ENCODE measurements around the gene CD55. TPM values are rescaled to one million over a fixed set of nuclear protein-coding genes. Genes with fewer than 3 reads are reported as not detected.

The CD55 gene
- total RNA-seq, 1 experiment from 2014 or later = 103 TPM

DNA sequence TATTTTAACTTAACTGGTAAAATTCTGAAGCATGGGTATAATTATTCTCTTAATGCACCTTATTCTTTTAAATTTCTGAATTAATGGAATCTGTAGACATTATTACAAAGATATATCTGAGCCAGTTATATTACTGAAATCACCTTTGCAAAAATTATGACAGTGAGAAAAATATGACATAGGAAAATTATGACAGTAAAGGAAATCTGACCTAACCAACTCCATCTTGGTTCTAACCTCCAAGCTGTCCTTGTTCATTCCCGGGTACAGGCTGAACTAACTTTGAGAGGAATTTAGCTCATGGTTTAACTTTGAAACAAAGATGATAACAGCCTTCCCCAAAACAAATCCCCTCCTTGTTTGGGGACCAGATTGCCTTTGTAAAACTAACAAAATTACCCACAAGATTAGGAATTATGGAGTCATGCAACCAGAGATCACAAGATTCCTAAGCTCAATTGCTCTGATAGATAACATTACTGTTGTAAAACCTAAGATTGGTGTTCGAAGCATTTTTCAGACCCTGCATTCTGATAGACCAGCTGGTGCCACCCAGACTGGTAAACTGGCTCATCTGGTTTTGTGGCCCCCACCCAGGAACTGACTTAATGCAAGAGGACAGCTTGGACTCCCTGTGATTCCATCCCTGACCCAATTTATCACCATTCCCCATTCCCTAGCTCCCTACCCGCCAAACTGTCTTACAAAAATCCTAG lies 9.4 kb upstream of the CD55 start:
- no peaks in the 10 kb centered on the region for H3K27me3 ChIP-seq (ENCODE audit: low read length)
- no peak overlapping the region for H3K4me3 ChIP-seq (ENCODE audit: low read length)
- H3K9ac ChIP-seq (ENCODE audit: low read length) = no peak overlapping the region
- H4K20me1 ChIP-seq (ENCODE audit: insufficient read depth, low read depth, low read length) = no peaks in the 10 kb centered on the region
- H3K9me3 ChIP-seq (ENCODE audit: low read length) = no peaks in the 10 kb centered on the region
- peaks cover 13% of the 10 kb centered on the region for H3K4me1 ChIP-seq (ENCODE audit: low read length)
- H3K27ac ChIP-seq (ENCODE audit: low read length) = no peak overlapping the region
- H3K36me3 ChIP-seq (ENCODE audit: insufficient read depth, low read length) = no peaks in the 10 kb centered on the region
- no peak overlapping the region for H3K4me2 ChIP-seq (ENCODE audit: low read depth, low read length, poor library complexity, severe bottlenecking)
- H3K79me2 ChIP-seq (ENCODE audit: low read length) = no peaks in the 10 kb centered on the region
- no peak overlapping the region for H2AFZ ChIP-seq (ENCODE audit: low read length)
- DNase-seq = no peak
- no peaks in the 10 kb centered on the region for H3K9me2 ChIP-seq (replicated peaks; ENCODE audit: insufficient read depth, low read length)

DNA sequence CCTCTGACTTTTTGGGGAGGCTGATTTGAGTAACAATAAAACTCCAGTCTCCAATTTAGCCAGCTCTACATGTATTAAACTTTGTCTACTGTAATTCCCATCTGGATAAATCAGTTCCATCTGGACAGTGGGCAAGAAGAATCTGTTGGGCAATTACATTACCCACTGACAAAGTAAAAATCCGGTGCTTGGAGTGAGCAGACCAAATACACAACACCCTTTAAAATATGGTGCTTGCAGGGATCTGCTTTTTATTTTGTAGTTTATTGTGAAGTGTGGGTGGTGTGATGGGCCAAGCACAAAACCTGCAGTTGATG lies 8.9 kb upstream of the CD55 start:
- Histone ChIP-seq H3K27me3 (ENCODE audit: low read length) (no peaks in the 10 kb centered on the region), H3K4me2 (ENCODE audit: low read depth, low read length, poor library complexity, severe bottlenecking) (no peak overlapping the region), H2AFZ (ENCODE audit: low read length) (no peak overlapping the region), H3K27ac (ENCODE audit: low read length) (no peak overlapping the region), H3K79me2 (ENCODE audit: low read length) (no peaks in the 10 kb centered on the region), H3K4me1 (ENCODE audit: low read length) (peaks cover 13% of the 10 kb centered on the region), H3K4me3 (ENCODE audit: low read length) (no peak overlapping the region), H3K36me3 (ENCODE audit: insufficient read depth, low read length) (no peaks in the 10 kb centered on the region), H3K9me3 (ENCODE audit: low read length) (no peaks in the 10 kb centered on the region), H3K9me2 (replicated peaks; ENCODE audit: insufficient read depth, low read length) (no peaks in the 10 kb centered on the region), H3K9ac (ENCODE audit: low read length) (no peak overlapping the region), H4K20me1 (ENCODE audit: insufficient read depth, low read depth, low read length) (no peaks in the 10 kb centered on the region)
- DNase-seq = no peak

DNA sequence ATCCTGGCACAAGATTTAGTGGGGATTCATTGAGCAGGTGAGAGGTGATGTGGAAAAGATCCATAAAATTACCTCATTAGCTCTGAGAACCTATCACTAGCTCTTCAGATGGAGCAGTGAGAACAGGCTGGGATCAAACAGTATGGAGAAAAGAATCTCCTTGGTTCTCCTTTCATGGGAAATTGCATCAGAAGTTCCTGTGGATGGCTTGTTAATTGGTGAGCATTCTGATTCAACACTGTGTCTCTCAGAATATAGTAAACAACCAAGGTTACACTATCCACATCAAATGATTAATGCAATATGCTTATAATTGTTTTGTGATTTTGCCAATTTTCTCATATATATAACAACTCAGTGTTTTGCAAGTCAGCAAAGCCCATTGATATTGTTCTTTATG lies 8.3 kb upstream of the CD55 start:
- no peak for DNase-seq
- no peak overlapping the region for H3K4me2 ChIP-seq (ENCODE audit: low read depth, low read length, poor library complexity, severe bottlenecking)
- no peaks in the 10 kb centered on the region for H3K36me3 ChIP-seq (ENCODE audit: insufficient read depth, low read length)
- no peaks in the 10 kb centered on the region for H3K9me2 ChIP-seq (replicated peaks; ENCODE audit: insufficient read depth, low read length)
- no peak overlapping the region for H3K9ac ChIP-seq (ENCODE audit: low read length)
- H2AFZ ChIP-seq (ENCODE audit: low read length) = no peak overlapping the region
- H3K27me3 ChIP-seq (ENCODE audit: low read length) = no peaks in the 10 kb centered on the region
- no peaks in the 10 kb centered on the region for H4K20me1 ChIP-seq (ENCODE audit: insufficient read depth, low read depth, low read length)
- no peaks in the 10 kb centered on the region for H3K79me2 ChIP-seq (ENCODE audit: low read length)
- no peaks in the 10 kb centered on the region for H3K9me3 ChIP-seq (ENCODE audit: low read length)
- no peak overlapping the region for H3K27ac ChIP-seq (ENCODE audit: low read length)
- H3K4me1 ChIP-seq (ENCODE audit: low read length) = peaks cover 13% of the 10 kb centered on the region
- no peak overlapping the region for H3K4me3 ChIP-seq (ENCODE audit: low read length)

DNA sequence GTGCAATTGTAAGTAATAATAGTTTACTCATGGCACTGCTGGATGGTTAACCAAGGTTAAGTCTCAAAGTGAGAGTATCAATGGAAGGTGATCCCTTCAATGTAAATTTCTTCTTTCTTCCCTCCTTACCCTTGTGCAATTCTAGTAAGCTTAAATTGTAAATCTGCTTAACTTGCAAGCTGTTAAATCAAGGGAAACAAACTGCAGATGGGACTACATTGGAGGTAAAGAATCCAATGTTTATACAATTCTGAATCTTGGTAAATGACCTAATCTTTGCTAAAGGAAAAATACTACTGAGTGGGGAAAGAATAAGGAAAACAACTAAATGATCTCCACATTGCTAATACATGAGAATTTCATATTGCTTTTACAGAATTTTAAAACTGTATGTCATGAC lies 6.7 kb upstream of the CD55 start:
- no peak overlapping the region for H3K27ac ChIP-seq (ENCODE audit: low read length)

GRCh38 chr1:207315435-207315834 lies 6.0 kb upstream of the CD55 start:
- Histone ChIP-seq H3K9ac (ENCODE audit: low read length) (no peak overlapping the region), H3K27ac (ENCODE audit: low read length) (no peak overlapping the region), H3K36me3 (ENCODE audit: insufficient read depth, low read length) (no peaks in the 10 kb centered on the region), H3K4me3 (ENCODE audit: low read length) (no peak overlapping the region), H3K9me2 (replicated peaks; ENCODE audit: insufficient read depth, low read length) (no peaks in the 10 kb centered on the region), H2AFZ (ENCODE audit: low read length) (no peak overlapping the region), H3K4me1 (ENCODE audit: low read length) (no peaks in the 10 kb centered on the region), H3K4me2 (ENCODE audit: low read depth, low read length, poor library complexity, severe bottlenecking) (no peak overlapping the region), H3K79me2 (ENCODE audit: low read length) (no peaks in the 10 kb centered on the region), H3K9me3 (ENCODE audit: low read length) (no peaks in the 10 kb centered on the region), H4K20me1 (ENCODE audit: insufficient read depth, low read depth, low read length) (no peaks in the 10 kb centered on the region), H3K27me3 (ENCODE audit: low read length) (no peaks in the 10 kb centered on the region)
- no peak for DNase-seq

More for the DNA sequence above, 6.7 kb upstream of the CD55 start:
- H3K27me3 ChIP-seq (ENCODE audit: low read length) = no peaks in the 10 kb centered on the region
- no peak overlapping the region for H3K4me2 ChIP-seq (ENCODE audit: low read depth, low read length, poor library complexity, severe bottlenecking)
- no peak overlapping the region for H3K4me3 ChIP-seq (ENCODE audit: low read length)
- H3K36me3 ChIP-seq (ENCODE audit: insufficient read depth, low read length) = no peaks in the 10 kb centered on the region
- peaks cover 5% of the 10 kb centered on the region for H3K4me1 ChIP-seq (ENCODE audit: low read length)
- DNase-seq = no peak
- no peaks in the 10 kb centered on the region for H4K20me1 ChIP-seq (ENCODE audit: insufficient read depth, low read depth, low read length)
- H3K9me3 ChIP-seq (ENCODE audit: low read length) = no peaks in the 10 kb centered on the region
- H3K9me2 ChIP-seq (replicated peaks; ENCODE audit: insufficient read depth, low read length) = no peaks in the 10 kb centered on the region
- no peak overlapping the region for H2AFZ ChIP-seq (ENCODE audit: low read length)
- no peak overlapping the region for H3K9ac ChIP-seq (ENCODE audit: low read length)
- no peaks in the 10 kb centered on the region for H3K79me2 ChIP-seq (ENCODE audit: low read length)

DNA sequence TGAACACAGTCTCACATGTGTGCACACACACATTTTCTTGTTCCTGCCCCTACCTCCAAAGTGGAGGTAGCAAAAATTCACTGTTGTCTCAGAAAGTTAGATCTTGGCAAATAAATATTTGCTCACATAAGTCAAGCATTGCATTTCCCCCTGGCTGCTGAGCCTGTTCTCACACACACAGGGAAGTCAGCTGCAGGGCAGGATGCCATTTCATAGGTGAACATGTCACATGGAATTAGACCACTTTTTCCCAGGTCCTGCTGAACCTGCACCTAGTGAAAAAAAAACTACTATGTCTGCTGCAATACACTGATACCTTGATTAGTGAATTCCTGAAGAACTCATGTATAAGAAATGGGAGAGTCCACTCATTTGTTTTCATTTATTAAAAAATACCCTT lies 5.3 kb upstream of the CD55 start:
- H3K4me3 ChIP-seq (ENCODE audit: low read length) = no peak overlapping the region
- H3K27me3 ChIP-seq (ENCODE audit: low read length) = no peaks in the 10 kb centered on the region
- H3K9me2 ChIP-seq (replicated peaks; ENCODE audit: insufficient read depth, low read length) = no peaks in the 10 kb centered on the region
- no peaks in the 10 kb centered on the region for H3K36me3 ChIP-seq (ENCODE audit: insufficient read depth, low read length)
- H3K4me2 ChIP-seq (ENCODE audit: low read depth, low read length, poor library complexity, severe bottlenecking) = no peak overlapping the region
- H2AFZ ChIP-seq (ENCODE audit: low read length) = no peak overlapping the region
- no peak overlapping the region for H3K9ac ChIP-seq (ENCODE audit: low read length)
- H3K27ac ChIP-seq (ENCODE audit: low read length) = no peak overlapping the region
- DNase-seq = no peak
- H3K79me2 ChIP-seq (ENCODE audit: low read length) = no peaks in the 10 kb centered on the region
- H4K20me1 ChIP-seq (ENCODE audit: insufficient read depth, low read depth, low read length) = no peaks in the 10 kb centered on the region
- H3K4me1 ChIP-seq (ENCODE audit: low read length) = peaks cover 5% of the 10 kb centered on the region
- H3K9me3 ChIP-seq (ENCODE audit: low read length) = no peaks in the 10 kb centered on the region

- Histone ChIP-seq H3K4me1 (ENCODE audit: low read length) (peaks cover 5% of the 10 kb centered on the region), H3K27ac (ENCODE audit: low read length) (no peak overlapping the region), H4K20me1 (ENCODE audit: insufficient read depth, low read depth, low read length) (no peaks in the 10 kb centered on the region), H3K79me2 (ENCODE audit: low read length) (no peaks in the 10 kb centered on the region), H3K4me3 (ENCODE audit: low read length) (no peak overlapping the region), H3K9me2 (replicated peaks; ENCODE audit: insufficient read depth, low read length) (no peaks in the 10 kb centered on the region), H3K27me3 (ENCODE audit: low read length) (no peaks in the 10 kb centered on the region), H3K4me2 (ENCODE audit: low read depth, low read length, poor library complexity, severe bottlenecking) (no peak overlapping the region), H3K9me3 (ENCODE audit: low read length) (no peaks in the 10 kb centered on the region), H3K36me3 (ENCODE audit: insufficient read depth, low read length) (no peaks in the 10 kb centered on the region), H2AFZ (ENCODE audit: low read length) (no peak overlapping the region), H3K9ac (ENCODE audit: low read length) (no peak overlapping the region)
- DNase-seq = no peak
Observed at GRCh38 chr1:207316622-207317391, 4.7 kb upstream of the CD55 start.

- Histone ChIP-seq H3K79me2 (ENCODE audit: low read length) (peaks cover 7% of the 10 kb centered on the region), H3K9me2 (replicated peaks; ENCODE audit: insufficient read depth, low read length) (no peaks in the 10 kb centered on the region), H3K4me1 (ENCODE audit: low read length) (peaks cover 9% of the 10 kb centered on the region), H3K36me3 (ENCODE audit: insufficient read depth, low read length) (no peaks in the 10 kb centered on the region), H3K27me3 (ENCODE audit: low read length) (no peaks in the 10 kb centered on the region), H3K9me3 (ENCODE audit: low read length) (no peaks in the 10 kb centered on the region), H3K4me2 (ENCODE audit: low read depth, low read length, poor library complexity, severe bottlenecking) (no peak overlapping the region), H3K4me3 (ENCODE audit: low read length) (no peak overlapping the region), H2AFZ (ENCODE audit: low read length) (no peak overlapping the region), H3K27ac (ENCODE audit: low read length) (no peak overlapping the region), H3K9ac (ENCODE audit: low read length) (no peak overlapping the region), H4K20me1 (ENCODE audit: insufficient read depth, low read depth, low read length) (no peaks in the 10 kb centered on the region)
- no peak for DNase-seq
Observed at GRCh38 chr1:207317561-207317960, 3.9 kb upstream of the CD55 start.
